Frontal cortex (tissue), 4 donors: Measurements from ENCODE around the gene TXNL1. TPM values are rescaled to one million over a fixed set of nuclear protein-coding genes. Genes with fewer than 3 reads are reported as not detected.

Experiments used
- DNase-seq, 2 donors: peaks; one replicate each; pipeline ENCODE4 v3.0.0; 2012; ENCODE audit warnings: low spot score in 2 of 2
- FAIRE-seq: peaks from 2 replicates; lab custom pipeline; 2012; peaks lifted over from hg19 to GRCh38; lab: Jason Lieb, UNC
- total RNA-seq: library from RNA; depleted of rRNA; stranded (reverse); fragments of >200 nt; gene quantifications from one replicate; pipeline ENCODE4 v1.2.3, GENCODE V29; 2014
- donor health status: control.
- donor health status: control.
- donor health status: control.

TXNL1 gene
- total RNA-seq, 1 donor from 2014 or later: 53.4 TPM

DNA sequence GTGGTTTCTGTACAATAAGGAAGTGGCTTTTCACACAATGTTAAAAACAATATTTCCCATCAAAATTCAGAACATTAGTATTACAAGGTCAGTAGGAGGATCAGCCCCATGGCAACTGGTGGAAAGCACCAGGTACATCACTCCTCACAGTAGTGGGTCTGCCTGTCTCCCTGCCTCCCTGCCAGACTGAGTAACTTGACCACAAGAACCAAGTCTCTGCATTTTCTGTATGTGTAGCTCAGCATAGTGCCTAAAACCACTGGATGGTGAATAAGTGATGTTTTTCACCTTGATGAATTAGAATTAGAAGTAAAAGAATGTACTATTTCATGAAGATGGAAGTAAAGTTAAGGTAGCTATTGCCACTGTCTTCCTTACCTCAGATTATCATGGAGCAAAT lies 8.7 kb upstream of the TXNL1 start:
- DNase-seq: no peak
- FAIRE-seq: no peak

DNA sequence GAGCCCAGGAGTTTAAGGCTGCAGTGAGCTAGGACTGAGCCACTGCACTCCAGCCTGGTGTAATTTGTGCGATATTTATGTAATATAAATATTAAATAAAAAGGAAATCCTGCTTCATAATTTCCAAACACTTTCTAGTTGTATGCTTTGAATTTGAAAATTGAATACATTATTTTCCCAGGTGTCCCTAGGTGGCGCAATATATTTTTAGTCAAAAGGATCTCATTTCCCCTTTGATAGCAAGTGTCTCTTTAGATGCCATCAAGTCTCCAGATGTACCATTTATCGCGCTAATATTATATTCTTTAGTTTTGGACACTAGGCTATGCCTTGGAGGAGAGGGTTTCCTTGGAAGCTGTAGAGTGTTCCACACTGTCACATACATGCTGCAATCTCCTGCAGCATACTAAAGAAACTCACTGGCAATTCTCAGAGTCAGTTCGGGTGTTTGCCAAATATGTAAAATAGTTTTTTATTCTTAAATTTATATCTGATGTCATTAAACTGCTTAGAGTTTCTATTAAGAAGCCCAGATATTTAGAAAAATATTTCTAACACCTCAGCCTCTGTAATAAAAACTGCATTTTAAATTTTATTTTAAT lies 7.1 kb upstream of the TXNL1 start:
- FAIRE-seq: peak; percentile 15

DNA sequence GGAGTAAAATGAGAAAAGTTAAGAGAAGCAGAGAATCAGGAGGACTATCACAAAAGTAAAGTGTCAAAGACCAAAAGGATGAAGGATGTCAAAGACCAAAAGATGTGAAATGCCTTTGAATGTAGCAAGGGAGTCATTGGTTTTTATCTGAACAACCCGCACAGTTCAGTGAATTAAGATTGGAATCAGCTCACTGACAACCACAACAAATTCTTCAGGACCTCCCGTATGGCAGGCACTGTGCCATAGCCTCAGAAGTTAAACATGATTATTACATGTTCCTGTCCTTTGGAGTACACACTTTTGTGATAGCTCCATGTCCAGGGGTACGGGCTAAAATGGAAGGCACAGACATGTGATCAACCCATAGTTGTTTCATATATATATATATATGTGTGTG lies 5.0 kb upstream of the TXNL1 start:
- DNase-seq: no peak
- no peak for FAIRE-seq

More for the DNA sequence above, 7.1 kb upstream of the TXNL1 start:
- no peak for DNase-seq

DNA sequence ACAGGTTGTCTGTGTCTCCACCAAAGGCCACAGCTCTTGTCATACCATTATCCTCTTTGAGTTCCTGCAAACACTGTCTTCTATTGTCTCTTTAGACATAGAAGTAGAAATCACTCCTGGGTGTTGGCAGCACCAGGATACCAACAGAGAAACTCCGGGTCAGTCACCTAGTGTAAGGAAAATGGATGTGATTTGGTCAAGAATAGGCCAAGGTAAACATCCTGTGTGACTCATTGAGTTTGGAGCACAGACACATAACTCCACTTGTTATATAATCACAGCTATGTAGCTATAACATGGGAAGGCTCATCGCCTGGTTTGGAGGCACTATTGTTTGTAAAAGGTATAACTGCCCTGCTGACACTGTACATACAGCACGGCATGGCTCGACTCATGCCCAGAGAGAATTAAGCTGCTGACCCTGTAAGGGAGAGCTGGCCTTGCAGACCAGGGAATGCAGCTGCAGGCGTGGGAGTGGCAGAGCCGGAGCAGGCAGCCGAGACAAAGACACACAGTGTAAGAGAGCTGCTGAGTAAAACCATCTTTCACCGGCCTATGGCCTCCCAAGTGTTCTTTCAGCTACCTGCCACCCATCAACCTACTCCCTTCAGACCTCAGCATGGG lies 3.4 kb upstream of the TXNL1 start:
- FAIRE-seq (no peak), DNase-seq (no peak)

DNA sequence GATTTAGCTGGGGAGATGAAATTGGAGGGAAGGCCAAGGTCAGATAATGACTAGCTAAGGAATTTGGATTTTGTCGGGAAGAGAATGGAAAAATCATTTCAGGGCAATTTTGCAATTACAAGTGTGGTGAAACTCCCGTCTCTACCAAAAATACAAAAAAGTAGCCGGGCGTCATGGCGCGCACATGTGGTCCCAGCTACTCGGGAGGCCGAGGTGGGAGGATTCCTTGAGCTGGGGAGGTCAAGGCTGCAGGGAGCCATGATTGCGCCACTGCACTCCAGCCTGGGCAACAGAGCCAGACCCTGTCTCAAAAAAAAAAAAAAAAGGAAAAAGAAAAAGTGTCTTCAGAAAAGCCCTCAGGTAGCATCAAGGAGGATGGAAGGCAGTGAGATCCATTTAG lies 1.2 kb upstream of the TXNL1 start:
- no peak for FAIRE-seq
- no peak for DNase-seq

DNA sequence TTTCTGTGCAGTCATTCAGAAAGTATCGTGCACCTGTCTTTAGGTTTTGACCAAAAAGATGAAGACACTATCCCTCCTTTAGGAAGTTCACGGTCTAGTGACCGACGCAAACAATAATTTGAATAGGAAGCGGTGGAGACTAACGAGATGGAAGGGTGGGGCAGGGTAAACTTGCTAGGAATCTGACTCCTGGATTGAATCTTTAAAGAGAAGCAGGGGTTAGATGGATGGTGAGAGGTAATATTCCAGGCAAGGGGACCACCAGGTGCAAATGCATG lies 651 bp upstream of the TXNL1 start:
- no peak for FAIRE-seq

DNA sequence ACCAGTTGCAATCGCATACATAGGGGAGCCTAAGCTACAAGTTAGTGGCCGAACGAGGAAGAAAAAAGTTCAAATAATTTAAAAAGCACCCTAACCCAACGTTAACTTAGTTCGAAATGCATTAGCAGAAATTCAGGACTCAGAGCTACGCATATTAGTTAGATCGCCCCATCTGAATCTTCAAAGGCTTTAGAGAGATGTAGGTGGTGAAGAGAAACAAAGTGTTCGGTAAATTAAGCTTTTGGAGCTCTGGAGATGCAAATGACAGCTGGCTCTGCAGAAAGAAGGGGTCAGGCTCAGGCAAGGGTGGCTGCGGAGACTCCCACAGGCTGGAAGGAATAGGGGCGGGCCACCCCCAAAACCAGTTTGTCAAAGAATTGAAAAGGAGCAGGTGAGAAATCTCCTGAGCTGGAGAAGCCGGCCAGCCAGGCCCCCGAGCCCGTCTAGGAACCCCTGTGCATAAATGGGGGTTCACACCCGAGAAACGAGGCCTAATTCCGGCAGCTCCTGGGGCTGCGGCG lies 621 bp downstream of the TXNL1 start:
- FAIRE-seq (no peak), DNase-seq (no peak)

More for the DNA sequence above, 651 bp upstream of the TXNL1 start:
- DNase-seq: no peak

DNA sequence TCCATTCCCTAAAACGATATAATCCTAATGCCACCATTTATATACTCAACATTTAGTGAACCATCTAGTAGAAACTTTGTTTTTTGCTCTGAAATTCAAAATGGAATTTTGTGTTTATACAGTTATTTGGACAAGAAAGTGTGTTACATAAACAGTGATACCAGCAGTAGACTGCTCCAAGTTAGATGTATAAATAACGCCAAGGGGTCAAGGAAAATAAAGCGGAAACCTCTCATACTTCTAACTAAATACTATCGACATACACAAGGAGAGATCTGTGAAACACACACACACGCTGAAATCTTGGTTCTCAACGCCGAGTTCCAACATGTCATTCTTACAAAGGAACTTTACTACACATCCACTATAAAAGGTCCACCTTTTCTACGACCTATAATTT lies 1.2 kb downstream of the TXNL1 start:
- FAIRE-seq (no peak), DNase-seq (no peak)

DNA sequence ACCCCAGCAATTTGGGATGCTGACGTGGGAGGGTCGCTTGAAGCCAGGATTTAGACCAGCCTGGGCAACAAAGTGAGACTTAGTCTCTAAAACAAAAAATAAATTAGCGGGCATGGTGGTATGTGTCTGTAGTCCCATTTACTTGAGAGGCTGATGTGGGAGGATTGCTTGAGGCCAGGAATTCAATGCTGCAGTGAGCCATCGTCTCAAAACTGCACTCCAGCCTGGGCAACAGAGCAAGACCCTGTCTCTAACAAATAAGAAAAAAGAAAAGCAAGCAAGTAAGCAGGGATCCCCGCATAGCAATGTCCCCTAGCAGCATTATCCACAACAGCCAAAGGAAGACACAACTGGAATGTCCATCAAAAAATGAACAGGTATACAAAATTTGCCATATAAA lies 3.4 kb downstream of the TXNL1 start:
- FAIRE-seq (no peak), DNase-seq (no peak)

DNA sequence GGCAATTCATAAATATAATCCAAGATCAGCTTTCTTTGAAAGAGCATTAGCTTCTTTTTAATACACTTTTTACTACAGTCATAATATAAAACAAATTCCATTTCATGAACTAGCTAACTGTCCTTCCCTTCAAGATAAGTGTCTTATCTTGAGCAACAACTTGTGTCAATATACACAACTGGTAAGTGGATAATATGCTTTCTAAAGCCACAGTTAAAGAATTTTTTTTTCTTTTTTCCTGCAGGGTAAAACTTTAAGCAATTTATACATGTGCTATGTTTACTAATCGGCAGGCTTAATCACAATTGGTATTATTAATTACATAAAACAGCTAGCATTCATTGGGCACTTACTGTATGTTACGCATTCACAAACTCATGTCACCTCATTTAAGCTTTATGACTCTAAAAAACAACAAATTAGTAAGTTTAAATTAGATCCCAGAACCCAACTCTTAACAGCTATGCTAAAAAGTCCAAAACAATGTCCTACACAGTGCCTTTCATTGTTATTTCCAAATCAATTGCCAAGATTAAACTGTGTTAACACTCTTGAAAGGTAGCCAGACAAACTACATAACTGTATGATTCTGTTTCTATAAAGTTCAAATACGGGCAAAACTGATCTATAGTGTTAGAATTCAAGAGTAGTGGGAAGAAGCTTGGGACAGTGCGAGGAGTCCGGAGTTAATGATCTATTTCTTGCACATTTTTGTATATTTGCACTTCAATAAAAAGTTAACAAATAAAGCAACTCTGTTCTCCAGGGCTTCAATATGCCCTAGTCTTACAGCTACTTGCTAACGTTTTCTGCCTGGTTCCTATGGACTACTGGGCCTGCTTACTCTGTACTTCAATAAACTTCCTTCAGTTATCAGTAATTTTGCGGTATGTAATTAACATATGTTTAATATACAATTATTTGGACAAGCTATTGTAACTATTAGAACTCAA lies 6.0 kb downstream of the TXNL1 start:
- DNase-seq (no peak), FAIRE-seq (no peak)

DNA sequence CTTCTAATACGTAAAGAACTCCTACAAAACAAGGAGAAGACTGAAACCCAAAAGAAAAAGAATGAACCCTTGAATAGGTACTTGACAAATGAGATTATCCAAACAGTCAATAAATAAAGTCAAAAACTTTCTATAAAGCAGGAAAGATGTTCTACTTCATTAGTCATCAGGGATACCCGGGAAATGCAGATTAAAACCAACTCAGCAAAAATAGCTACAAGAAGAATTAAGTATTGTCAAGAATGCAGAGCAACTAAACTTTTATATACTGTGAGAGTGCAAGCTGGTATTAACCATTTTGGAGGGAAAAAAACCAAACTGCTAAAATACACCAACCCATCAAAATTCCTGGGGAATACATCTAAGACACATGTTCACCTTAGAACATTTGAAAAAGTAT lies 10.4 kb downstream of the TXNL1 start:
- DNase-seq (no peak), FAIRE-seq (no peak)

DNA sequence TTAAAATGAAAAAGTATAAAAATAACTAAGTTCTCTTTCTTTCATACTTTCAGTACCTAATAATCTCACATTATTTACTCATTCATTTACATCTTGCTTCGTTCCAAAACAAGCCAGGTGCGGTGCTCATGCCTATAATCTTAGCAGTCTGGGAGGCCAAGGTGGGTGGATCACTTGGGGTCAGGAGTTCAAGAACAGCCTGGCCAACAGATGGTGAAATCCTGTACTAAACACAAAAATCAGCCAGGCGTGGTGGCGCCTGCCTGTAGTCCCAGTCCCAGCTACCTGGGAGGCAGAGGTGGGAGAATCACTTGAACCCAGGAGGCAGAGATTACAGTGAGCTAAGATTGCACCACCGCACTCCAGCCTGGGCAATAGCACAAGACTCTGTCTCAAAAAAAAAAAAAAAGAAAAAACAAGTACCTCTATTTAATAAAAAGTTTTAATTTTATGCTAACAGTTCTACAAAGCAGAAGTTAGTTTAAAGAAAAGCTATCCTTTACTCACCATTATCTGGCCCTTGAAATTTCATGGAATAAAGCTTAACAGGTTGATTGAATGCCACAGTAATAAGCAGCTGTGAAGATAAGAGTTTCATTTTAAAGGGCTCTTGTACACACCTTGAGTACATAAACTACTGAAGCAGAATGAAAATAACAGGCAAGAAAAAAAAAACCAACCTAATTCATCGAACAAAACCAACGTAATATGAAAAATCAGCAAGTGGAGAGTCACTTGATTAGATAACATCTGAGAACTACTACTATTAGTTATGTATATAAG lies 22.5 kb downstream of the TXNL1 start:
- DNase-seq (no peak), FAIRE-seq (no peak)

DNA sequence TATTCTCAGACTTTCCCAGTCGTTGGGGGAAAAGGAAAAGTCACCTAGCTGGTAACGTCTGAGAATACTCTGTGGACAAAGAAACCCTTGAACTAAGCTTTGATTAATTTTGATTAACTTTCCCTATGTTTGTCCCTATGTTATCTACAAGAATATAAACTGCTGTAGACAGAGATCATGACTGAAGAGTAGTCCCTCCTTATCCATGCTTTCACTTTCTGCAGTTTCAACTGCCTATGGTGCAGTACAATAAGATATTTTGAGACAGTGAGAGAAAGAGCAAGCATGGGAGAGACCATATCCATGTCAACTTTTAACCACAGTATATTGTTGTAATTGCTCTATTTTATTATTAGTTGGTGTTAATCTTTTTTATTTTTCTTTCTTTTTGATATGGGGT lies 31.8 kb downstream of the TXNL1 start:
- no peak for FAIRE-seq
- no peak for DNase-seq

DNA sequence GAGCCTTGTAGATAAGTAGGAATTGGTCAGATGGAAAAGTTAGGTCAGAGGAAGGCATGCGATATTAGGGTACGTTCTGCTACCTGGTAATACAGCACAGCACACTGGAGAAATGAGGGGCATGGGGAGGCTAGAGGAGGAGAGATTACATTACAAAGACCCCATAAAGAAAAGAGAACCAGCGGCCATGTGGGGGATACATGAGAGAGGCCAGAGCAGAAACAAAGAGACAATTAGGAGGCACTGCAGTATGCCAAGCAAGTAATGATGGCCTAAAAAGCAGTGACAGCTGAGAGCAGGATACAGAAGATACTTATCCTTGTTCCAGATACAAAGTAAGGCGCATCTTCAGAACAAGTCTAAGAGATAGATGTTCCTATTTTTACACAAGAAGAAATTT lies 40.0 kb downstream of the TXNL1 start:
- DNase-seq (no peak), FAIRE-seq (no peak)

DNA sequence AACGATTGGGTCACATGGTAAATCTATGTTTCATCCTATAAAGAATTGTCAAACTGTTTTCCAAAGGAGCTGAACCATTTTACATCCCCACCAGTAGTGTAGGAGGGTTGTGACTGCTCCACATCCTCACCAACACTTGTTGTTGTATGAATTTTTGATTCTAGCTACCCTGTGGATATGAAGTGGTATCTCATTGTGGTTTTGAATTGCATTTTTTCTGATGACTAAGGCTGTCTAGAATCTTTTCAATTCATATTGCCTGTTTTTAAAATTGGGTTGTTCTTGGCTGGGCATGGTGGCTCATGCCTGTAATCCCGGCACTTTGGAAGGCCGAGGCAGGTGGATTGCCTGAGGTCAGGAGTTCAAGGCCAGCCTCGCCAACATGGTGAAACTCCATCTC lies 44.5 kb downstream of the TXNL1 start:
- FAIRE-seq (no peak), DNase-seq (no peak)

DNA sequence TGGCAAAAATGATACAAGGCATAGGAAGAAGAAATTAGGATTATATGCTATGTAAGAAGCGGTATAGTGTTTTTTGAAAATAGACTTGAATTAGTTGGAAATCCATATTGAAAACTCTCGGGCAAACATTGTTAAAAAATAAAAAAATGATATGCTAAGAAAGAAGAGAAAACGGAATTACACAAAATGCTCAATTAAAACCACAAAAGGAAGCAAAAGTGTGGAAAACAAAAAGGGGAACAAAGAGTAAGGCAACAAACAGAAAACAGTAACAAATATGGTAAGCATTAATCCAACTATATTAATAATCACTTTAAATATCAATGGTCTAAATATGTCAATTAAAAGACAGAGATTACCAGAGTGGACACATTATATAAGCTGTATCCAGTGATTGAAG lies 58.4 kb downstream of the TXNL1 start:
- FAIRE-seq (no peak), DNase-seq (no peak)

DNA sequence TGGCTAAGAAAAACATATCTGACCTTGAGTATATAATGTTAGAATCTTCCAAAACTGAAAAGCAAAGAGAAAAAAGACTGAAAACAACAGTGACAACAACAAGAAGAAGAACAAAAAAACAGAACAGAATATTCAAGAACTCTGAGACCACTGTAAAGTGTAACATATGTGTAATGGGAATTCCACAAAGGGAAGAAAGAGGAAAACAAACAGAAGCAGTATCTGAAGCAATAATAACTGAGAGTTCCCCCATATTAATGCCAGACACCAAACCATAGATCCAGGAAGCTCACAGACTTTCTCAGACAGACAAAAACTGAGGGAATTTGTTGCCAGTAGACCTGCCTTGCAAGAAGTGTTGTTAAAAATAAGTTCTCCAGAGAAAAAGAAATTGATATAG lies 58.9 kb downstream of the TXNL1 start:
- no peak for DNase-seq
- no peak for FAIRE-seq

DNA sequence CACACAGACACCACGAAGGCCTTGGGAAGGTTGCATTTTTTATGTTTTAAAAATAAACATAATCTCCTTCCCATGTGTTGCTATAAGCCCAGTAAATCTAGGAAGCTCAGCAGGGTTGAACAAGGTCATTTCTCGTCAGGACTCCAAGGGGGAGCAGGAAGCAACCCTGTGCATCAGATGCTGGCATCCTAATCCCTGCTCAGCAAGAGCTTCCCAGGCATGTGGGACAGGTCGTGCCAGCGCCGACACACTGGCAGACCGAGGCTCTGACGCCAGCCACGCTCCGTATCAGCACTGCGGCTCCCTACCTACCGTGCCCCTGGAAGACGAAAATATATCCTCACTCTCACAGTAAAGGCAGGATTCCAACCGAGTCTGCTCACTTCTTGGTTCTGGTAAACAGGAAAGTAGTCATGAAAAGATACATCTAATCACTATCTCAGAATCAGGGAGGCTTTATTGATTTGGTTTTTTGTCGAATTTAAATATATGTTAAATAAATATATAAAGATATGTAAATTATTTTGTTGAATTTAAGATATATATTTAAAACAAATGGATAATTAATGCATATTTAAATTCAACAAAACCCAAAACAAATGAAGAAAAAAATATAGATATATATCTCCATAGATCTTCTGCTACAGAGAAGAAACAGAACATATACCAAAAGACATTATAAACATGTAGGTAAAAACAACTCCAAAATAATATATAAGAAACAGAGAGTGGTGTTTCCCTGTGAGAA lies 61.4 kb downstream of the TXNL1 start:
- DNase-seq: no peak
- FAIRE-seq: peak; percentile 91

DNA sequence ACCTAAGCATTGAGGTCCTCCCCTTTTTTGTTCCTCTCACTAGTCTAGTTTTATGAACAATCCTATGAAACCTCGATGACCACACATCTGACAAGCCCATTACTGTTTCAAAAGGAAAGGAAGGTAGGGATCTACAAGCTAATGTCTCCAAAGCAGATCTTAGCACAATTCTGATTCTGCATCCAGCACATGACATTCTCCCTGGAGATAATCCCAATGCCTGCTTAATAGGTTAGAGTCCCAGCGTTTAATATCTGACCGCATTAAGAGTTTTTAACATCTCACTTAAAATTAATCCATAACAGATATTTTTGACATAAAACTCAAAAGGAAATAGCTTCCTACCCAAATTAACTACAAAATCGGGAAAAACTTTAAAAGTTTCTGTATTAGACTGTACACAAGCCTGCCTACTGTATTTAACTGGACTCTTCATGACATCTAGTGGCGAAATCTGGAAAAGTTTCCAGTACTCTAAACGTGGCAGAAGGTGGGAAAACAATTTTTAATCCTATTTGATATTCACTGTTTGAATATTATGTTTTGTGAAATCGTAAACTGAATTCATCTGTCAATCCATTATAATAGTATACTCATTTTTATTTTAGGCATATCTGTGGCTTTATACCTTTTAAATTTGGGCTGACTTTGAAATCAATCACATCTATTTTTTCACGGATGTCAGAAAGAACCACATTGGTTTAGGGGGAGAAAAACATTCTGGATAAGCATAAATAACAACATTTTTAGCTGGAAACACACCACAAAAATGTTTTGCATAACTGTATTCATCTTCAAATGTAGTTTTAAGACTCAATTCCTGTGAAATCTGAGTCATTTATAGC lies 62.4 kb downstream of the TXNL1 start:
- peak; percentile 95 for FAIRE-seq
- DNase-seq: peak; percentile 52 to 54
